ENCODE results near the gene AGPS. TPM values are rescaled to one million over a fixed set of nuclear protein-coding genes. Genes with fewer than 3 reads are reported as not detected.

The AGPS gene
- polyA plus RNA-seq, 3 donors = 7.1 to 26.9 (median 16.7) TPM

DNA sequence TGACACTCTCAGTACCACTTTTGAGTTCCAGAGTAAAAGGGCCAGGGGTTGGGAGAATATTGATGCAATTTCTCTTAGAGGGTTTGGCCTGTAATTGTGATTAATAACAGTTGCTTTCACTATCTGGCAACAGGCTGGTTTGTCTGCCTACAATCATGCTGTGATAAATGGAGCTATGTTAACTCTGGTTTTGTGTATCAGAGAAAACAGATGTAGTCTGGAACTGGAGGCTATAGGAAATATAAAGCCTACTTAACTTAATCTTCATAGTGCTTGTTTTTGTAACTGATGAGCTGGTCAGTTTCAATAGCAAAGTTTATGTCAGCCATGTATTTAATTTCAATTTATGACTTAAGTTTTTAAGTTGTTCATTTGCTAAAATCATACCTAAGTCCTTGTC lies 138.0 kb downstream of the AGPS start:
- H3K4me2 ChIP-seq (replicated peaks; ENCODE audit: extremely low read depth, low read length, poor library complexity, severe bottlenecking) = no peak overlapping the region
- TF ChIP-seq CTCF (IDR thresholded peaks at IDR 0.05) = no peak
- no peak overlapping the region for H3K9ac ChIP-seq (ENCODE audit: insufficient read depth, low read length, poor library complexity, severe bottlenecking)
- Mint-ChIP-seq H3K9me3 (no peaks in the 10 kb centered on the region), H3K36me3 (peaks cover 19 to 28% of the 10 kb centered on the region in 2 donors), H3K4me3 (no peak overlapping the region), H3K27me3 (ENCODE audit: low read depth in 3 of 3) (no peaks in the 10 kb centered on the region), H3K27ac (no peak overlapping the region), H3K4me1 (no peaks in the 10 kb centered on the region)
- H3K9me3 ChIP-seq (replicated peaks in 1 of 2; ENCODE audit: control insufficient read depth in 1 of 2, insufficient read depth in 1 of 2, low read length in 2 of 2) = no peaks in the 10 kb centered on the region
- H3K36me3 ChIP-seq (replicated peaks in 1 of 2; ENCODE audit: control insufficient read depth in 1 of 2, insufficient read depth in 2 of 2, low read length in 2 of 2) = peaks cover 25 to 50% of the 10 kb centered on the region in 2 donors
- no peaks in the 10 kb centered on the region for H3K79me2 ChIP-seq (ENCODE audit: insufficient read depth, low read length)
- intact Hi-C loops (cut with micrococcal nuclease) = no loop called here
- H3K27ac ChIP-seq (ENCODE audit: low read depth in 1 of 2, low read length in 2 of 2) = no peak overlapping the region
- H2AFZ ChIP-seq (ENCODE audit: insufficient read depth, low read depth, low read length, poor library complexity, severe bottlenecking) = no peak overlapping the region
- H3K27me3 ChIP-seq (ENCODE audit: control insufficient read depth in 2 of 2, insufficient read depth in 2 of 2, low read length in 2 of 2) = no peaks in the 10 kb centered on the region
- H4K20me1 ChIP-seq (ENCODE audit: insufficient read depth, low read length) = no peaks in the 10 kb centered on the region
- DNase-seq = no peak
- no peak overlapping the region for H3K4me3 ChIP-seq (replicated peaks in 1 of 3; ENCODE audit: low read depth in 2 of 3, low read length in 3 of 3)
- no peaks in the 10 kb centered on the region for H3K4me1 ChIP-seq (ENCODE audit: control insufficient read depth in 1 of 2, insufficient read depth in 2 of 2, low read length in 2 of 2)

- no peaks in the 10 kb centered on the region for H4K20me1 ChIP-seq (ENCODE audit: insufficient read depth, low read length)
- no peak overlapping the region for H3K9ac ChIP-seq (ENCODE audit: insufficient read depth, low read length, poor library complexity, severe bottlenecking)
- no peaks in the 10 kb centered on the region for H3K9me3 Mint-ChIP-seq
- no peaks in the 10 kb centered on the region for H3K27me3 Mint-ChIP-seq (ENCODE audit: low read depth in 3 of 3)
- H3K36me3 Mint-ChIP-seq = peaks cover 18 to 25% of the 10 kb centered on the region in 2 donors
- no peak for TF ChIP-seq CTCF (IDR thresholded peaks at IDR 0.05)
- no peak for DNase-seq
- no peak overlapping the region for H3K4me3 ChIP-seq (replicated peaks in 1 of 3; ENCODE audit: low read depth in 2 of 3, low read length in 3 of 3)
- H3K4me1 ChIP-seq (ENCODE audit: control insufficient read depth in 1 of 2, insufficient read depth in 2 of 2, low read length in 2 of 2) = no peaks in the 10 kb centered on the region
- no peak overlapping the region for H3K27ac ChIP-seq (ENCODE audit: low read depth in 1 of 2, low read length in 2 of 2)
- no peaks in the 10 kb centered on the region for H3K4me1 Mint-ChIP-seq
- H3K27me3 ChIP-seq (ENCODE audit: control insufficient read depth in 2 of 2, insufficient read depth in 2 of 2, low read length in 2 of 2) = no peaks in the 10 kb centered on the region
- H3K79me2 ChIP-seq (ENCODE audit: insufficient read depth, low read length) = no peaks in the 10 kb centered on the region
- intact Hi-C loops (cut with micrococcal nuclease) = no loop called here
- no peaks in the 10 kb centered on the region for H3K9me3 ChIP-seq (replicated peaks in 1 of 2; ENCODE audit: control insufficient read depth in 1 of 2, insufficient read depth in 1 of 2, low read length in 2 of 2)
- H2AFZ ChIP-seq (ENCODE audit: insufficient read depth, low read depth, low read length, poor library complexity, severe bottlenecking) = no peak overlapping the region
- no peak overlapping the region for H3K4me3 Mint-ChIP-seq
- no peak overlapping the region for H3K4me2 ChIP-seq (replicated peaks; ENCODE audit: extremely low read depth, low read length, poor library complexity, severe bottlenecking)
- H3K36me3 ChIP-seq (replicated peaks in 1 of 2; ENCODE audit: control insufficient read depth in 1 of 2, insufficient read depth in 2 of 2, low read length in 2 of 2) = peaks cover 16 to 42% of the 10 kb centered on the region in 2 donors
- WGBS (ENCODE audit: insufficient coverage) = no CpG with 5 or more reads among the region's 5 CpGs
- no peak overlapping the region for H3K27ac Mint-ChIP-seq
Measured at GRCh38 chr2:177531706-177532105, 139.1 kb downstream of the AGPS start.

Data from CD14-positive monocyte (primary cell).